GM12873 (cell line): ENCODE measurements around the gene SECTM1.

Experiments used
- CTCF ChIP-seq: IDR thresholded peaks from 2 replicates; pipeline ENCODE4 v1.5.1; 2012; ENCODE audit warnings: low read depth, mild to moderate bottlenecking, moderate library complexity, low read length, control low read depth; ENCODE audit not compliant: insufficient read depth; ENCODE audit errors: missing control alignments

SECTM1 gene

GRCh38 chr17:82344175-82344907 lies 10.8 kb upstream of the SECTM1 start:
- no peak for TF ChIP-seq CTCF

- TF ChIP-seq CTCF = no peak
Observed at GRCh38 chr17:82343560-82343959, 10.0 kb upstream of the SECTM1 start.

GRCh38 chr17:82342361-82343079 lies 9.0 kb upstream of the SECTM1 start:
- no peak for TF ChIP-seq CTCF

DNA sequence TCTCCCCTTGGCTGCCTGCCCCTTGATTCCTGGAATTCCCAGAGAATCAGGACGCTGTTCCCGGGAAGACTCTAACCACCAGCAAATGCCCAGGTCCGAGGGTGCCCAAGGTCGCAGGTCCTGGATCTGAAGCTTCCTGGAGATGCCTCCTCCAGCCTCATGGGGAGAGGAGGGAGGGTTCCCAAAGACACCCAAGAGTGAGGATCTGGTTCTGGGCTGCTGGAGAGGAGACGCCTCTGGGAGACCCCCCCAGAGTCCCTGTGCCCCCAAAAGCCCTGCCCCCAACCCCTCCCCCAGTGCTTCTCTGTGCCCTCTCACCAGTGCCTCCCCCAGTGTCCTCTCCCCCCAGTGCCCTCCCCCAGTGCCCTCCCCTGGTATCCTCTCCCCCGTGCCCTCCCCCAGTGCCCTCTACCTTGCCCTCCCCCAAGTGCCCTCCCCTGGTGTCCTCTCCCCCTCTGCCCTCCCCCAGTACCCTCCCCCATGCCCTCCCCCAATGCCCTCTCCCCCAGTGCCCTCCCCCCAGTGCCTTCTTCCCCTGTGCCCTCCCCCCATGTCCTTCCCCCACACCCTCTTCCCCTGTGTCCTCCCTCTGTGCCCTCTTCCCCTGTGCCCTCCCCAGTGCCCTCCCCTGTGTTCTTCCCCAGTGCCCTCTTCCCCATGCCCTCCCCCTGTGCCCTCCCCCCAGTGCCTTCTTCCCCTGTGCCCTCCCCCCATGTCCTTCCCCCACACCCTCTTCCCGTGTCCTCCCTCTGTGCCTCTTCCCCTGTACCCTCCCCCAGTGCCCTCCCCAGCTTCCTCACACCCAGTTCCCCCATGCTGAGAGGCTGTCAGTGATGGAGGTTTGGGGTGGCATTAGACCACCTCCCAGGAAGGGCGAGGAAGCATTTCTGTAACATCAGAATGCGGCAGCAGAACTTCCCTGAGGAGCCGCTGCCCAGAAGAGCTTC lies 6.3 kb upstream of the SECTM1 start:
- TF ChIP-seq CTCF = no peak

DNA sequence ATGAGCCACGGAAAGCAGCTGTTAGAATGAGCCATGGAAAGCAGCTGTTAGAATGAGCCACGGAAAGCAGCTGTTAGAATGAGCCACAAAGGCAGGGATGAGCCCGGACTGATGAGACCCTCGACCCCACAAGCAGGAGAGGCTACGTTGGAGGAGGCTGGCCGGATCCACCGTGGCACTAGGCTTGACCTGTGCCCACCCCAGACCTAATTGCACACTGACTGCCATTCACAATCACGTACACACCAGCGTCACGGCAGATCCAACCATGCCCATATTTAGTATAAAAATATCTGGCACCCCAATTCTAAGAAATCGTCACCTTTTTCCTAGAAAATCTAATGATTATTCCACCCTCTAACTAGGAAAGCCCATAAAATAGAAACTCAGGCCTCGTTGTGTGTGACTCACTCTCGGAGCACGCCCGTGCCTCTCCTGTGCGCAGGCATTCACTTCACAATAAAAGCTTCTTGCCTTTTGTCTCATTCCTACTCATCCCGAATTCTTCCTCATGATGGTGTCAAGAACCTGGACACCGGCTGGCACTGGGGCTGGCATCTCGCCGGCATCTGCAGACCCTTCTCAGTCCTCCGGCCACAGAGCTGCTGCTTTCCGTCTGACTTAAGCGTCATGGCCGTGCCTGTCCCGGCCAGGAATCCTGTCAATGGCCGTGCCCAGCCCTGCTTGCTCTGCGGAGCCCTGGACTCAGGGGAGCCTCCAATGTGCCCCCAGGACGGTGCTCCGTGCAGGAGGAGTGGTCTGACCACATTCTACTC lies 5.5 kb upstream of the SECTM1 start:
- TF ChIP-seq CTCF = no peak

DNA sequence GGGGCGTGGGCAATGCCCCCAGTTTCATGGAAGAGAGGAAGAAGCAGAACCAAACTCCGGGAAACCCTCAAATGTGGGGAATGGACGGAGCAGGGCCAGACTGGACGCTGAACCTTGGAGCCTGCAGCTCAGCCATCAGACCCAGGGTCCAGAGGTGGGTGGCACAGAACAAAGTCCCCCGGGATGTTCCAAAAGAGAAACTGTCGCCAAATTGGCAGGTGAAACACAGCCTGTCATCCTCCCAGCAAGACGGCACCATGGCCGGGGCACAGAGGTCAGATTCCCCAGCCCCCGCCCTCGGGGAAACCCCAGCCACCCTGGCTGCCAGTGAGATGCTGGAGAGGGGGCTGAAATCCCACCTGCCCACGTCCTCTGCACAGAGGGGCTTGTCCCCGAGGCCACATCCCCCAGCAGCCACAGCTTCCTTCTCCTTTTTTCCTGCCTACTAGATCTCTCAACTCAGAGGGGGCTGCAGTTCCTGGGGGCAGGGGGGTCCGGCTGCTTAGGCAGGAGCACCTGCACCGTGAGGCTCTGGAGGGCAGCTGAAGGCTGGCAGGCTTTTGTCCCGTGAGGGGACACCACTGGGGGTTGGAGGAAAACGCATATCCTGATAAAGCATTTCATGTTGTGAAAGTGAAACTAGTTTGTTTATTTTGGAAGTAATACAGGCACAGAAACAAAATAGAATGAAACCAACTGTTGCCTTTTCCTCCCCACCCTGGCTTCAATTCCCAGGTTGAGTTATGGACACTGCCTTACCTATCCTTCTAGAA lies 1.2 kb upstream of the SECTM1 start:
- TF ChIP-seq CTCF = no peak
